ENCODE results near the gene SMYD5.

DNA sequence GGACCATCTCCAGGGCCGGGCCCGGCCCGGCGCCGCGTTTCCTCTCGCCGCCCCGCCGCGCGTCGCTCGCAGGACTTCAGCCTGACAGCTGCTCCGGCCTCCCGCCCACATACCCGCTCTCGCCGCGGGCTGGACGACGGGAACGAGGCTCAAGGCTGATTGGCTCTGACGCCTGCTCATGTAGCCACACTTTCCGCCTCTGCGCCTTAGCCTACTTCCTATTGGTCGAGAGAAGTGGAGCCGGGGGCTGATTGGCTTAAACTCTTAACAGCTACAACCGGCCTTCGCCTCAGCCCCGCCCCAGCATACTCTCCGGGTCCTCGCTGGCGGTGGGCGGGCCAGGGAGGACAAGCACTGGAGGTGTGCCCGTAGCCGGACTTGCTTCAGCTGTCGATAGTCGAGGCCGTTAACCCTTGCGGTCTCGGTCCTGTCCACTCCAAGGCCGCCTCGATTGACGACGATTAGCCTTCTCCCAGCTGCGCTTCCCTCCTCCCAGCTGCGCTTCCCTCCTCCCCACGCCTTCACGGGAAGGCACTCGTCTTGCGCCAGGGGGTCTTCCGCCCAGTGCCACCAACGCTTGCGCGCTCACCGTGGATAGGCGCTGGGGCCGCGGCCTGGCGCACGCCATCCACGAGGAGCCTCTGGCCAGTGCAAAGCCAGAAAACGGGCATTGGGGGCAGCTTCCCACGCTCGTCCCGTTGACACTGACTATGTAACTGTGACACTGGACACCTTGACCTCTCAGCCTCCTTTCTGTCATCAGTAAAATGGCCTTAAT lies 19.3 kb downstream of the SMYD5 start, which contains the start of gene PRADC1:
- TF ChIP-seq, protein P1, sequence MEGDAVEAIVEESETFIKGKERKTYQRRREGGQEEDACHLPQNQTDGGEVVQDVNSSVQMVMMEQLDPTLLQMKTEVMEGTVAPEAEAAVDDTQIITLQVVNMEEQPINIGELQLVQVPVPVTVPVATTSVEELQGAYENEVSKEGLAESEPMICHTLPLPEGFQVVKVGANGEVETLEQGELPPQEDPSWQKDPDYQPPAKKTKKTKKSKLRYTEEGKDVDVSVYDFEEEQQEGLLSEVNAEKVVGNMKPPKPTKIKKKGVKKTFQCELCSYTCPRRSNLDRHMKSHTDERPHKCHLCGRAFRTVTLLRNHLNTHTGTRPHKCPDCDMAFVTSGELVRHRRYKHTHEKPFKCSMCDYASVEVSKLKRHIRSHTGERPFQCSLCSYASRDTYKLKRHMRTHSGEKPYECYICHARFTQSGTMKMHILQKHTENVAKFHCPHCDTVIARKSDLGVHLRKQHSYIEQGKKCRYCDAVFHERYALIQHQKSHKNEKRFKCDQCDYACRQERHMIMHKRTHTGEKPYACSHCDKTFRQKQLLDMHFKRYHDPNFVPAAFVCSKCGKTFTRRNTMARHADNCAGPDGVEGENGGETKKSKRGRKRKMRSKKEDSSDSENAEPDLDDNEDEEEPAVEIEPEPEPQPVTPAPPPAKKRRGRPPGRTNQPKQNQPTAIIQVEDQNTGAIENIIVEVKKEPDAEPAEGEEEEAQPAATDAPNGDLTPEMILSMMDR (IDR thresholded peaks at IDR 0.05) = no peak
- peak in 1 of 2 donors; percentile 79 for TF ChIP-seq POLR2A (IDR thresholded peaks at IDR 0.05)
